GM21360 (cell line): ENCODE results near the gene RAPGEF1.
"Not testable (repeated sequence)": the region's sequence is repeated elsewhere in the genome, so short reads cannot be mapped to it uniquely, and the experiment has no call there.

Experiments used
- ATAC-seq: cut with Tn5 transposase; IDR thresholded peaks from one replicate; pipeline ENCODE4 v1.9.1; 2021; ENCODE audit warnings: mild to moderate bottlenecking, moderate library complexity; ENCODE audit not compliant: unreplicated experiment

RAPGEF1 gene, protein sequence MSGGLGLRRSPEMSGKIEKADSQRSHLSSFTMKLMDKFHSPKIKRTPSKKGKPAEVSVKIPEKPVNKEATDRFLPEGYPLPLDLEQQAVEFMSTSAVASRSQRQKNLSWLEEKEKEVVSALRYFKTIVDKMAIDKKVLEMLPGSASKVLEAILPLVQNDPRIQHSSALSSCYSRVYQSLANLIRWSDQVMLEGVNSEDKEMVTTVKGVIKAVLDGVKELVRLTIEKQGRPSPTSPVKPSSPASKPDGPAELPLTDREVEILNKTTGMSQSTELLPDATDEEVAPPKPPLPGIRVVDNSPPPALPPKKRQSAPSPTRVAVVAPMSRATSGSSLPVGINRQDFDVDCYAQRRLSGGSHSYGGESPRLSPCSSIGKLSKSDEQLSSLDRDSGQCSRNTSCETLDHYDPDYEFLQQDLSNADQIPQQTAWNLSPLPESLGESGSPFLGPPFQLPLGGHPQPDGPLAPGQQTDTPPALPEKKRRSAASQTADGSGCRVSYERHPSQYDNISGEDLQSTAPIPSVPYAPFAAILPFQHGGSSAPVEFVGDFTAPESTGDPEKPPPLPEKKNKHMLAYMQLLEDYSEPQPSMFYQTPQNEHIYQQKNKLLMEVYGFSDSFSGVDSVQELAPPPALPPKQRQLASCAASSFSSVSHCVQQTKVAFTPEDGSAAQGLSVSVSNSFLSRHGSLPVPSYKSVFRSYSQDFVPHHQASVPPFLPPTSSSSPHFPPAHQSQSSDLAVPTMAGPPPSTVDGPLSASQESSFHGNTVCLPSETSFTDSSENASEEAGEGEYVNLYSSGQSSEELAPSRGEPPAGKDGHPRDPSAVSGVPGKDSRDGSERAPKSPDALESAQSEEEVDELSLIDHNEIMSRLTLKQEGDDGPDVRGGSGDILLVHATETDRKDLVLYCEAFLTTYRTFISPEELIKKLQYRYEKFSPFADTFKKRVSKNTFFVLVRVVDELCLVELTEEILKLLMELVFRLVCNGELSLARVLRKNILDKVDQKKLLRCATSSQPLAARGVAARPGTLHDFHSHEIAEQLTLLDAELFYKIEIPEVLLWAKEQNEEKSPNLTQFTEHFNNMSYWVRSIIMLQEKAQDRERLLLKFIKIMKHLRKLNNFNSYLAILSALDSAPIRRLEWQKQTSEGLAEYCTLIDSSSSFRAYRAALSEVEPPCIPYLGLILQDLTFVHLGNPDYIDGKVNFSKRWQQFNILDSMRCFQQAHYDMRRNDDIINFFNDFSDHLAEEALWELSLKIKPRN (N-terminal part only)

DNA sequence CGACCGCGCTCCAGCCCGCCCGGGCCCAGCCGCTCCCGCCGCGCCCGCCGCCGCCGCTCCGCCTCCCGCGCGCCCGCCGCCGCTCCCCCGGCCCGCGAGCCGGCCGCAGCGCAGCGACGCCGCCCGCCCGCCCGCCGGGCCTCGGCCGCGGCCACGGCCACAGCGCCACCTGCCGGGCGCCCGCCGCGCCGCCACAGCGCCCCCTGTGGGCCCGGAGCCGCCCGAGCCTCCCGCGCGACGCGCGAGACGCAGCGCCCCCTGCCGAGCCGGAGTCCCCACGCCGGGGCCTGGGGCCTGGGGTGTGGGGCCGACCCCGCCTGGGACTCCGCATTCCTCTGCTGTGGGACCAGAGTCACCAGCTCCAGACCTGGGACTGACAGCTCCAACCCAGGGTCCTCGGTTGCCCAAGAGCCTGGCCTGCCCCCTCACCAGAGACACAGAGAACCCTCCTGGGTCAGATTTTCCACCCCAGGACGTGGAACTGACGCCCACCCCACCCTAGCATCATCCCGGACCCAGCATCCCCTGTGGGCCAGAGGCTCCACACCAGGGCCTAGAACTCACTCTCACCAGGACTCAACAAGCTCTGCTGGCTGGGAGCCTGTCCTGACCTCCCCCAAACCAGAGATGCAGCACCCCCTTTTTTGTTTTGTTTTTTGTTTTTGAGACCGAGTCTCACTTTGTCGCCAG is at the start of gene RAPGEF1:
Gene RAPGEF1, minus strand, starts transcription at position 118 of the 690 bp plus-strand sequence. CDS start 246 bp downstream, outside the sequence.
- peak; percentile 41 for ATAC-seq

DNA sequence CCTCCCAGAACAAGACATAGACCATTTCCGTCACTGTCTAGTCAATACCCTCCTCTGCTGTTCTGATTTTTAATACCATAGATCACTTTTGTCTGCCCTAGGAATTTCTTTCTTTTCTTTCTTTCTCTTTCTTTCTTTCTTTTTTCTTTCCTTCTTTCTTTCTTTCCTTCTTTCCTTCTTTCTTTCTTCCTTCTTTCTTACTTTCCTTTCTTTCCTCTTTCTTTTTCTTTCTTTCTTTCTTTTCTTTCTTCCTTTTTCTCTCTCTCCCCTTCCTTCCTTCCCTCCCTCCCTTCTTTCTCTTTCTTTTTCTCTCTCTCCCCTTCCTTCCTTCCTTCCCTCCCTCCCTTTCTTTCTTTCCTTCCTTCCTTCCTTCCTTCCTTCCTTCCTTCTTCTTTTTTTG is 49.0 kb upstream of the RAPGEF1 start:
- ATAC-seq, result no peak

DNA sequence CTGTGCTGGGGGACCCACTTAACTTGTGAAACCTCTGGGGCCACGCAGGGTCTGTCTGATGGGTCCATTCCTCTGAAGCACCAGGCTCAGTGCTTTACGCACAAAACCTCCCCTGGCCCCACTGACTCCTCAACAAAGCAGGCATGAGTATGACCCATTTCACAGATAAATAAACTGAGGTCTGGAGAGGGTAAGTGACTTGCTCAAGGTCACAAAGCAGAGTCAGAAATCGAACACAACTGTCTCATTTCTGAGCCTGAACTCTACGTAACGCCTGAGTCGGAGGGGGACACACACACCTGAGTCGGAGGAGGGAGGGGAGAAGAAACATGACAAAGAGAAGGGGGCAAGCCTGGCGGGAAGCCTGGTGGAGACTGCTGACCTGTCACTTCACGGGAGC is 48.0 kb upstream of the RAPGEF1 start:
- ATAC-seq, result no peak

DNA sequence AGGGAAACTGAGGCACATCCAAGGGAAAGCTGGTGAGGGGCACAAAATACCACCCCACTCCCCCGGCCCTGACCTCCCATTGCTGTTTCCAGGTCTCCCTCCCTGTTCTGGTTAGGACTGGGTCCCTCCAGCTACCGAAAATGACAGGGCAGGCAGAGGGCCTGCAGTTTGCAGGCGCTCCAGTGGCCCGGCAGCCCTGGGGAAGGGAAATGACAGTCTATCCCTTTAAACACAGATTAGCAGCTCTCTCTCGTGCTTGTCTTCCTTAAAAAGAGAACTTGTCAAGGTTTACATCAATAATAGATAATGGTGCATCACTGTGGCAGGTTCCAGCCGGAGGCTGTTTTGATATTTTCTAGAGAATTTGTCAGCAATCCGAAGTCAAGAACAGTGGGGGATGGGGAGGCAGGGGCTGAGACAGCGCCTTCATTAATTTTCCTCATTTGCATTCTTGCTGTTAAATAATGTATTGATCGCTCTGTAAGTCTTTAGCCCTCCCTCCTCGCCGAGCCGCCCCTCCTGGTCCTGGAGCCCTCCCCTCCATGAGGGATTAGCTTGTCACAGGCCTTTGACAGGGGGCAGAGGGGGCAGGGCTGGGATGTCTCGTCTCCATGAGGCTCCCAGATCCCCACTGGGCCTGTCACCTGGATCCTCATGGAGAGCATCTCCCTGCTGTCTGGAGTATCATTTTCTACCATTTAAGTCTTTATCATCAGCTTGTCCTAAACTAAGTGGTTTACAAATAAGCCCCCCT is 45.0 kb upstream of the RAPGEF1 start:
- ATAC-seq, result no peak

DNA sequence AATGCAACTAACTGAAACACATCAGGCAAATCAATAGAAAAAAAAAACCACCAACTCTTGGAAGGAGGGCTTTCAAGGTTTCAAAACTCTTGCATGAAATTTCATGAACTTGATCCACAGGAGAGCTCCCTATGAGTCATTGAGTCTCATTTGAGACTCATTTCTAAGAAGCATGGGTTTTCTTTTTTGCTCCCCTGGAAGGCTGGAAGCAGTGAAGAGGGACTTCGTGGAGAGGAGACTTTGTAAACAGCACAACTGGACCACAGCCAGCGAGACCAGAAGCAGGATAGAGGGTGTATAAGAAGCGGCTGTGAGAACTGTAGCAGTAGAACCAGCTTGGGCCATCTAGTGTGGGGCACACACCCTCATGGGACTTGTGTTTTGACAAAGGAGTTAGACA is 41.2 kb upstream of the RAPGEF1 start:
- no peak for ATAC-seq

DNA sequence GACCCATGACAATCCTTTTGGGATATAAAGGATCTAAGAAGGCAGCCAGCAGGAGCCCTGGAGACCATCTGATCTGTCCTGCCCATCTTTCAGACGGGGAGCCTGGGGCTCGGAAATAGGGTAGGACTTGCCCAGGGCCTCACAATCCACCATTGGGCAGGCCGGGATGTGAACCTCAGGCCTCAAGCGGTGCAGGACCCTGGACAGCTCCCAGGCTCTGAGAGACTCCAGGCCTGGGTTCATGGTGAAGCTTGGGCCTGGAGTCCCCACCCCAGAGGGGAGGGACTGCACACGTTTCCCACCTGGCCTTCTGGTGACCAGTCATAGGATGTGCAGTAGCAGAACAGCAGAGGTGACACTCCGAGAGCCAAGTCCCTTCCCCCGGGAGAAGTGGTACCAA is 36.6 kb upstream of the RAPGEF1 start:
- no peak for ATAC-seq

DNA sequence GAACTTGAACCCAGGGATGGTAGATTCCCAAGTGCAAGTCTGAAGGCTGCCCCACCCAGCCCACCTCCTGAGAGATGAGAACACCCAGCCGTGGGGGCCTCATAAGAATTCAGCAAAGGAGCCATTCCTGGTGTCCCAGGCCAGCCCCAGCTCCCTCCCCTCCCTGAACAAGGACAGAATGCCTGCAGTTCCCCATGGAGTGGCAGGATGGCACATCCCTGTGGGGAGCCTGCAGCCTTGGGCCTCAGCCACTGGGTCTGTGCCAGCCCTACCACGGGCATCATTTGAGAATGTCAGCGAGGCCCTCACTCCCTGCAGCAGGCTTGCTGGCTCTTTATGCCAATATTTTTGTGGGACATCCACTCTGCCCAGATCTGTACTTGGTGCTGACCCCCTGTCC is 36.2 kb upstream of the RAPGEF1 start:
- ATAC-seq, result no peak

DNA sequence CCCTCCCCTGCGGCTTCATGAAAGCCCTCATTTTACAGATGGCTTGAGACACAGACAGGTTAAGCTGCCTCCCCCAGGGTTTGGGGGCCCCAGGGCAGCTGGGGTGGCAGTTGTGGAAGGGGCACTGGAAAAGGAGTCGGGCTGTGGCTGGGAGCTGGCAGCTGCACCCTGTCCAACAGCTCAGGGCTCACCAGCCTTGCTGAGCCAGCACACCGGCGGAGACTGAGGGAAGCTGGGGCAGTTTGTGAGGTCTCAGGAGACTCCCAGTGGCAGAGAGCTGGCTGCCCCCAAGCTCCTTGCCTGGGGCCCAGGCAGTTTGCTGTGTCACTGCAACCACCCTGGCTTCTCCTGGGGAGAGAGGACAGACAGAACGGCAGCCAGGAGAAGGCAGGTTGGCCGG is 34.8 kb upstream of the RAPGEF1 start:
- ATAC-seq, result no peak

DNA sequence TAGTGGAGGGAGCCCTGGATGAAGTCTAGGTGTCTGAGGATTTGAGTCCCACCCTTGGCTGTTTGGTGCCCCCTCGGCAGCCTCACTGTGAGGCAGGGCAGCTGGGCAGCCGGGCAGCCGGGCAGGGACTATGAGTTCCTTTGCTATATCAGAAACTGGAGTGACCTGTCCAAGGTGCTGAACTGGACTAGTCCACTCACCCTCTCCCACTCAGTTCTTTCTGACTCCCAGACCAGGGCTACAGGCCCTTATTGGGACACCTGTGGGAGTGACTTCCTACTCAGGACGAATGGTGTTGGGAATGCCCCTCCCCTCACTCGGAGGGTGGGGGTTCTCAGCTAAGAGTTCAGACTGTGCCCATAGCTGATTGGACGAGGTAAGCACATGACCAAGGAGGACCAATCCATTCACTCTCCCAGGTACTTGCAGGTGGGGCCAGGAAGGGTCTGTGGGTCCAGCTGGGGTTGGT is 34.1 kb upstream of the RAPGEF1 start:
- no peak for ATAC-seq

DNA sequence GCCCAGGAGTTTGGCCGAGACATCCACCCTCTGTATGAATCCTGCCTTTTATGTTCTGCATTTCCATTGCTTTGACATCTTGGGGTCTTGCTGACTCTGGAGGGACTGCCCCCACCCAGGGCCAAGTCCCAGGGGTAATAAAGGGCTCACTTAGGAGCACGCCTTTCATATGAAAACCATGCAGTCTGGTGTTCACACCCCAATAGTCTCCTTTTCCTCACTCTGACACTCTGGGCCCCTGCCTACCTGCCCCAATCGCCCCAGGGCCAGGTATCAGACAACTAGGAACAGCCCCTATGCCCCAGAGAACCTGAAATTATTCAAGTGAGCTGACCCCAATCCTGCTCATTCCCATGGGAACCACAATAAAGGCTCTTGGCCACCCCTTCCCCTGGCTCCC is 33.1 kb upstream of the RAPGEF1 start:
- no peak for ATAC-seq

DNA sequence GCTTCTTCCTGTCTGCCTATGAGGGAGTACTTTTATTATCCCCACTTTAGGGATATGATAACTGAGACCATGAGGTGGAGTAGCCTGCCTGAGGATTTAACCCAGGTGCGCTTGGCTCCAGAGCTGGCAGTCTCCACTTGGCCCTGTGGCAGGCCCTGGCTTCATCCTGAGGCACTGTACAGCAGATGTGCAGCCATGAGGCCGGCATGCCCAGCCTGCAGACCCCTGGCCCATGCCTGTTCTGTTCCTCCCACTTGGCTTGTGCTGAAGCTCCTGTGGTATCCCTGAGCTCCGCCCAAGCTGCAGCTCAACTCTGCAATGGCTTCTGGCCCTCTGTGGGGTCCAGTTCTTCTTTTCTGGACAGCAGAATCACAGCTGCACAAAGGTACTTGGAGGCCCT is 31.8 kb upstream of the RAPGEF1 start:
- no peak for ATAC-seq

DNA sequence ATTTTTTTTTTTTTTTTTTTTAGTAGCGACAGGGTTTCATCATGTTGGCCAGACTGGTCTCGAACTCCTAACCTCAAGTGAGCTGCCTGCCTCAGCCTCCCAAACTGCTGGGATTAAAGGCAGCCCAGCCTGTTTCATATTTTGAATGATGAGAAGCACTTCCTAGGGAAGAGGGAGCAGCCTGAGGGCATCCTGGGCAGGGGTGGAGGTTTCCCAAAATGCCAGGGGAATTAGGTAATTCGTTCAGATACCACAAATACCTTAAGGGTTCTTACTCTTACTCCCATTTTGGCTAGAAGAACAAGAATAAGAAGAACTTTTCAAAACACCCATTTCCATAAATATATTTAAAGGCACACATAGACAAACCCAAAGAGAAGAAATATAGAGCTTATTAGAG is 29.5 kb upstream of the RAPGEF1 start:
- no peak for ATAC-seq

DNA sequence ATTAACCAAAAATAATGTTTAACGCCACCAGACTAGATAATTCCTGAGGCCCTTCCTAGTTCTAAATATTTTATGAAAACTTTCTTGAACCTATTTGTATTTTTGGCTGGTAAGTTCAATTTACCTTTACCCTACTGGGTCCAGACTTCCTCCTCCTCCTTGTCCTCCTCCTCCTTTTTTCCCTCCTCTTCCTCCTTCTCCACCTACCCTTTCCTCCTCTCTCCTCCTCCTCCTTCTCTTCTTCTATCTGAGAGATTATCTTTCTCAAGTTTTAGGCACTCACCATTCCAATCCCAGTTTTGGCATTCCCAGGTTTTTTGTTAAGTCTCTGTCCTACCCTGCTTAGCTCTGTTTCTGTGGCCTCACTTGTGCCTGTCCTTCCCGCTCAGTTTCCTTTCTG is 24.7 kb upstream of the RAPGEF1 start:
- no peak for ATAC-seq

DNA sequence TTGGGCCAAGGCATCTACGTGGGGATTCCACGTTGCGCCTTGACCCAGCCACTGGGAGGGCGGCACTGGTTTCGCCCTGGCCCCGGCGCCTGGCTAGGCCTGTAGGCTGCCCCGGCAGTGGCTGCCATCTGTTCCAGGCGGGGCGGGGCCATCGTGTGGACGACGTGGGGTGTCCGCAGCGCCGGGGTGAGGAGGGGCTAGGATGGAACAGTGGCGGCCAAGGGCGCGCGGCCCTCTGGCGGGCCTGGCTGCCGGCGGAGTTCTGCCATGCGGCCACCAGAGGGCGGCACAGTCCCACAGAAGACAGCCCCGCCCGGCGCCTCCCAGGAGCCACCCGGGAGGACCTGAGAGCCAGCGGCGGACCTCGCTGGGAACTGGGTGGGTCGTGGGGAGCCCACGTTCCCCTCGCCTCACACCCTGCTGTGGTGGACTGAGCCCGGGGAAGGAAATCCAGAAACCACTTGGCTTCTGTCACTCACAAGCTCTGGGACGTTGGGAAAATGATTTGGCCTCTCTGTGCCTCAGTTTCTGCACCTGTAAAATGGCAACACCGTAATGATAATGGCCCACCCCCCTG is 22.6 kb upstream of the RAPGEF1 start:
- no peak for ATAC-seq

DNA sequence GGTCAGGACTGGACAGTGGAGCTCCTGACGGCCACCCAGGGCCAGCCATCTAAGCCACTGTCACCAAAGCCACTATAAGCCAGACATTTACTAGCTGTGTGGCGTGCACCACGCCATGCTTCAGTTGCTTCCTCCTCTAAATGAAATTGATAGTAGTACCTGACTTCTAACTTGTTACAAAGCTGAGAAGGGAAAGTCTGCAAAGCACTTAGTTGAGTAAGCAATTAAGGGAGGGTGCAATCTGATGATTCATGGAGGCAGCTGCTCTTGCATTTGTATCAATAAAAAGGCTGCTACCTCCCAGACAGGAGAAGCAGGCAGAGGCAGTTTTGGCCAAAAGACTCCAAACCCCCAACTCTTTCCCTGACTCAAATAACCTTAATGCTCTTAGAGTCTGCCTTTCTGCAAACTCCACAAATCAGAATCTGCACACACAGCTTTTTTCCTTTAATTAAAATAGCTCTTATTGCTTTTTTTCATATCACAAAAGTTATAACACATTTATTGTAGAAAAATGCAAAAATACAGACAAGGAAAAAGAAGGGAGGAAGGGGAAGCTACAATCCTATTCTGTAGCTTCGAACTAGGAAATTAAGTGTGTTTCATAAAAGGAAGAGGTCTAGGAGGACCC is 19.3 kb upstream of the RAPGEF1 start:
- ATAC-seq, result no peak

DNA sequence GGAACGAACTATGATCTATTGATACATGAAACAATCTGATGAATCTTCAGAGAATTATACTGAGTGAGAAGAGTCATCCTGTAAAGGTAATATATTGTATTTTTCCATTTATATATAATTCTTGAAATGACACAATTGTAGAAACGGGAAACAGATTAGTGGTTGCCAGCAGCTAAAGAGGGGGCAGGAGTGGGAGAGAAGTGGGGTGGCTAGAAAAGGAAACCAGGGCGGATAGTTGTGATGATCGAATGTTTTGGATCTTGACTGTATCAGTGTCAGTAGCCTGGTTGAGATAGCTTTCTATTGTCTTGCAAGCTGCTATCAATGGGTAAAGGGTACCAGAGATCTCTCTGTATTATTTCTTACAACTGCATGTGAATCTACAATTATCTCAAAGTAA is 17.7 kb upstream of the RAPGEF1 start:
- no peak for ATAC-seq

DNA sequence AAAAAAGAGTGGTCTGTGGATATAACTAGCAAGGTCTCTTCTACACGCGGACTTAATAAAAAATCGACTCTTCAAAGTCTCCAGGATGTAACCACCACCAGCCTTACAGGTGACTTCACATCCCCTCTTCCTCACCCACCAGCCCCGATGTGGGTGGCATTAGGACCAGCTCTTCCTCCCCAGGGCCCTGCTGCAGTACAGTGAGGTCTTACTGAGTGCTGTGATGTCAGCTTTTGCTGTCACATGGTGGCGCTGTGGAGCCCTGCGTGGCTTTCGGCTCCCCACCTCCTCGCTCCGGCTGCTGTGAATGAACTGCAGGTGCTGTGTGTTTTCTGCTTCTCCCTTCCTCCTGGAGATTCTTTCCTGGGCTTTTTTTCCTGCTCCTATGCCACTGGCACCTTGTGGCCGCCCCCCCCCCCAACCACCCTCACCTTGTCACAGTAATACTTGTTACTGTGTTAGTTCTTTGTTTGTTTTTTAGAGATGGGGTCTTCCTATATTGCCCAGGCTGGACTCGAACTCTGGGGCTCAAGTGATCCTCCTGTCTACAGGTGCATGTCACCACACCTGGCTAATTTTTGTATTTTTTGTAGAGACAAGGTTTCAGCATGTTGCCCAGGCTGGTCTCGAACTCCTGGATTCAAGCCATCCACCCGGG is 15.8 kb upstream of the RAPGEF1 start:
- no peak for ATAC-seq

DNA sequence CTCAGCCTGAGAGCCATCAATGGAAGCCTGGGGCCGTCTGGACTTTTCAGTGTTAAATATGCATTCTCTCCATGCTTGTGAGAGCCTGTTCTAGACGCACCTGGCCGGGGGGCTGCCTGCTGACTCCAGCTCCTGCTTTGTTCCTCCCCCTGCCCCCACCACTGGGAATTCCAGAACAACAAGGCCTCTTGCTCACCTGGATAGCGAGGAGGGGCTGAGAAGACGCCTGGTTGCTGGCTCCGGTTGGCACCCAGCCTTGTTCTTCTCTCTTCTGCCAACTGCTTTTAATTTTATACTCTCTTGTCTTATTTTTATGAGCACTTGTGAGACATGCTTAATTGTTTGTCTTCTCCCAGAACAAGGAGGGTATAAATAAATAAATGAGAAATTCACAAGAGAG is 15.0 kb upstream of the RAPGEF1 start:
- ATAC-seq, result no peak

DNA sequence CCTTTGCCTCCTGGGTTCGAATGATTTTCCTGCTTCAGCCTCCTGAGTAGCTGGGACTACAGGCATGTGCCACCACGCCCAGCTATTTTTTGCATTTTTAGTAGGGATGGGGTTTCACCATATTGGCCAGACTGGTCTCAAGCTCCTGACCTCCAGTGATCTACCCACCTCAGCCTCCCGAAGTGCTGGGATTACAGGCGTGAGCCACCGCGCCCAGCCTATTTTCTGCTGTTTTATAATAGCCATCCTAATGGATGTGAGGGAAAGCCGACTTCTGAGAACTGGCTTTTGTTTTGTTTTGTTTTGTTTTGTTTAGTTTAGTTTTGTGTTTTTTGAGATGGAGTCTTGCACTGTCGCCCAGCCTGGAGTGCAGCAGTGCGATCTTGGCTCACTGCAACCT is 13.9 kb upstream of the RAPGEF1 start:
- ATAC-seq, result not testable (repeated sequence)
